Stomach smooth muscle (tissue), 2 donors: Measurements from ENCODE around the gene NOB1.

Experiments
- H3K27ac ChIP-seq: one replicate; pipeline ENCODE4 v1.7.0; 2013; ENCODE audit warnings: mild to moderate bottlenecking, low read length, inconsistent platforms
- H3K27me3 ChIP-seq, 2 donors: one replicate each; pipeline ENCODE4 v1.7.0; 2013; ENCODE audit warnings: low read length in 2 of 2; ENCODE audit not compliant: insufficient read depth in 2 of 2, control insufficient read depth in 1 of 2
- H3K36me3 ChIP-seq, 2 donors: one replicate each; pipeline ENCODE4 v1.7.0; 2013; ENCODE audit warnings: low read length in 2 of 2; ENCODE audit not compliant: control insufficient read depth in 2 of 2, insufficient read depth in 2 of 2
- H3K4me1 ChIP-seq: one replicate; pipeline ENCODE4 v1.7.0; 2013; ENCODE audit warnings: low read length; ENCODE audit not compliant: control insufficient read depth, insufficient read depth
- H3K4me3 ChIP-seq, 2 donors: one replicate each; pipeline ENCODE4 v1.7.0; 2013; ENCODE audit warnings: low read length in 2 of 2
- H3K9ac ChIP-seq, 2 donors: one replicate each; pipeline ENCODE4 v1.7.0; 2013; ENCODE audit warnings: low read length in 2 of 2, mild to moderate bottlenecking in 1 of 2
- H3K9me3 ChIP-seq, 2 donors: one replicate each; pipeline ENCODE4 v1.7.0; 2013; ENCODE audit warnings: low read length in 2 of 2; ENCODE audit not compliant: control insufficient read depth in 2 of 2
- donor health status: healthy.
- donor health status: Pancreatic carcinoma.

Gene NOB1

GRCh38 chr16:69706256-69706974 is 48.3 kb downstream of the NOB1 start:
- peaks cover 6 to 9% of the 10 kb centered on the region in 2 donors for H3K36me3 ChIP-seq
- H3K4me3 ChIP-seq = no peak overlapping the region
- no peak overlapping the region for H3K27ac ChIP-seq
- H3K9ac ChIP-seq = no peak overlapping the region
- H3K4me1 ChIP-seq = peaks cover 2% of the 10 kb centered on the region
- no peaks in the 10 kb centered on the region for H3K27me3 ChIP-seq
- H3K9me3 ChIP-seq = no peaks in the 10 kb centered on the region

- Histone ChIP-seq H3K27me3 (no peaks in the 10 kb centered on the region), H3K36me3 (peaks cover 6 to 11% of the 10 kb centered on the region in 2 donors), H3K27ac (no peak overlapping the region), H3K4me1 (no peaks in the 10 kb centered on the region), H3K9me3 (no peaks in the 10 kb centered on the region), H3K9ac (no peak overlapping the region), H3K4me3 (no peak overlapping the region)
Observed at GRCh38 chr16:69703638-69704037, 51.1 kb downstream of the NOB1 start.

GRCh38 chr16:69701866-69702265 is 52.9 kb downstream of the NOB1 start:
- no peaks in the 10 kb centered on the region for H3K27me3 ChIP-seq
- no peak overlapping the region for H3K27ac ChIP-seq
- H3K4me3 ChIP-seq = no peak overlapping the region
- H3K9me3 ChIP-seq = no peaks in the 10 kb centered on the region
- peaks cover 5 to 7% of the 10 kb centered on the region in 2 donors for H3K36me3 ChIP-seq
- H3K9ac ChIP-seq = no peak overlapping the region
- H3K4me1 ChIP-seq = no peaks in the 10 kb centered on the region

GRCh38 chr16:69701452-69701851 is 53.3 kb downstream of the NOB1 start:
- H3K36me3 ChIP-seq = peaks cover 8 to 9% of the 10 kb centered on the region in 2 donors
- H3K9ac ChIP-seq = no peak overlapping the region
- H3K4me3 ChIP-seq = no peak overlapping the region
- no peaks in the 10 kb centered on the region for H3K27me3 ChIP-seq
- no peak overlapping the region for H3K27ac ChIP-seq
- H3K4me1 ChIP-seq = no peaks in the 10 kb centered on the region
- no peaks in the 10 kb centered on the region for H3K9me3 ChIP-seq

GRCh38 chr16:69699915-69700314 is 54.8 kb downstream of the NOB1 start:
- H3K36me3 ChIP-seq = peaks cover 11 to 16% of the 10 kb centered on the region in 2 donors
- H3K9ac ChIP-seq = no peak overlapping the region
- H3K27ac ChIP-seq = no peak overlapping the region

GRCh38 chr16:69698404-69698803 is 56.3 kb downstream of the NOB1 start:
- peaks cover 17 to 24% of the 10 kb centered on the region in 2 donors for H3K36me3 ChIP-seq
- H3K4me1 ChIP-seq = no peaks in the 10 kb centered on the region
- H3K27me3 ChIP-seq = no peaks in the 10 kb centered on the region
- no peak overlapping the region for H3K27ac ChIP-seq
- no peaks in the 10 kb centered on the region for H3K9me3 ChIP-seq
- no peak overlapping the region for H3K9ac ChIP-seq
- H3K4me3 ChIP-seq = no peak overlapping the region

More at GRCh38 chr16:69699915-69700314, 54.8 kb downstream of the NOB1 start:
- Histone ChIP-seq H3K4me3 (no peak overlapping the region), H3K27me3 (no peaks in the 10 kb centered on the region), H3K9me3 (no peaks in the 10 kb centered on the region), H3K4me1 (no peaks in the 10 kb centered on the region)

- Histone ChIP-seq H3K4me1 (no peaks in the 10 kb centered on the region), H3K27me3 (no peaks in the 10 kb centered on the region), H3K9ac (no peak overlapping the region), H3K36me3 (peaks cover 28 to 41% of the 10 kb centered on the region in 2 donors), H3K9me3 (no peaks in the 10 kb centered on the region), H3K27ac (no peak overlapping the region), H3K4me3 (no peak overlapping the region)
Observed at GRCh38 chr16:69693916-69694315, 60.8 kb downstream of the NOB1 start.

- H3K36me3 ChIP-seq = peaks cover 26 to 41% of the 10 kb centered on the region in 2 donors
- no peak overlapping the region for H3K27ac ChIP-seq
- no peaks in the 10 kb centered on the region for H3K27me3 ChIP-seq
- H3K9me3 ChIP-seq = no peaks in the 10 kb centered on the region
- H3K4me1 ChIP-seq = no peaks in the 10 kb centered on the region
- no peak overlapping the region for H3K4me3 ChIP-seq
- H3K9ac ChIP-seq = no peak overlapping the region
Observed at GRCh38 chr16:69691980-69692911, 62.5 kb downstream of the NOB1 start.
